ENCODE results near the gene LRRC34. TPM values are rescaled to one million over a fixed set of nuclear protein-coding genes. Genes with fewer than 3 reads are reported as not detected.
A peak's percentile ranks its signal among the peaks of the same experiment; 100 is the strongest.

LRRC34 gene
- total RNA-seq, 2 donors from 2014 or later: 3.4 TPM; not detected in 1

- Histone ChIP-seq H3K4me1 (peaks cover 26% of the 10 kb centered on the region), H3K27ac (peak within 1 kb of the TSS; percentile 97 to 100 (median 99)), H3K36me3 (replicated peaks in 1 of 2; ENCODE audit: insufficient read depth in 1 of 2, low read depth in 2 of 2) (no peaks in the 10 kb centered on the region), H3K27me3 (no peaks in the 10 kb centered on the region), H3K9me3 (no peaks in the 10 kb centered on the region), H3K4me3 (peak within 1 kb of the TSS; percentile 72 to 85)
- ATAC-seq (peak; percentile 88), DNase-seq (peak; percentile 91 to 93 (median 92))
- intact Hi-C loops (cut with DNase I): no loop called here
- 0% methylated on average over 17 to 59 of the region's 61 CpGs for WGBS, 2 donors
- no peak for TF ChIP-seq CTCF (IDR thresholded peaks at IDR 0.05)
- TF ChIP-seq POLR2A (IDR thresholded peaks at IDR 0.05): peak; percentile 97 to 99 (median 99)
Observed at GRCh38 chr3:169772897-169773816, 39.5 kb downstream of the LRRC34 start, which contains the start of gene MYNN. TSS of gene MYNN (plus strand) at chr3:169773396. CDS start at chr3:169774296, 900 bp downstream.

- Histone ChIP-seq H3K36me3 (replicated peaks in 1 of 2; ENCODE audit: insufficient read depth in 1 of 2, low read depth in 2 of 2) (no peaks in the 10 kb centered on the region), H3K4me1 (peaks cover 26% of the 10 kb centered on the region), H3K27ac (peak overlapping the region; percentile 97 to 100 (median 99)), H3K27me3 (no peaks in the 10 kb centered on the region), H3K4me3 (peak overlapping the region; percentile 72 to 85), H3K9me3 (no peaks in the 10 kb centered on the region)
- DNase-seq: peak; percentile 76 to 88 (median 83)
- ATAC-seq: peak; percentile 66
- TF ChIP-seq CTCF (IDR thresholded peaks at IDR 0.05) (no peak), POLR2A (IDR thresholded peaks at IDR 0.05) (no peak)
- intact Hi-C loops (cut with DNase I): no loop called here
- WGBS, 2 donors: 0% methylated on average over 15 of the region's 15 CpGs
Observed at GRCh38 chr3:169772305-169772896, 40.3 kb downstream of the LRRC34 start.

GRCh38 chr3:169771497-169772304 lies 41.0 kb downstream of the LRRC34 start:
- H3K4me1 ChIP-seq: peaks cover 26% of the 10 kb centered on the region
- H3K4me3 ChIP-seq: peak overlapping the region; percentile 62 to 72
- 1% methylated on average over 27 of the region's 27 CpGs for WGBS, 2 donors
- no peaks in the 10 kb centered on the region for H3K27me3 ChIP-seq
- peak overlapping the region in 3 of 4 donors; percentile 97 to 100 (median 100) for H3K27ac ChIP-seq
- peak; percentile 64 to 77 (median 68) for DNase-seq
- TF ChIP-seq POLR2A (IDR thresholded peaks at IDR 0.05) (no peak), CTCF (IDR thresholded peaks at IDR 0.05) (no peak)
- H3K9me3 ChIP-seq: no peaks in the 10 kb centered on the region
- ATAC-seq: peak; percentile 49
- no peaks in the 10 kb centered on the region for H3K36me3 ChIP-seq (replicated peaks in 1 of 2; ENCODE audit: insufficient read depth in 1 of 2, low read depth in 2 of 2)
- intact Hi-C loops (cut with DNase I): no loop called here

- DNase-seq (peak; percentile 59 to 65 (median 60)), ATAC-seq (peak; percentile 6)
- Histone ChIP-seq H3K27me3 (no peaks in the 10 kb centered on the region), H3K36me3 (replicated peaks in 1 of 2; ENCODE audit: insufficient read depth in 1 of 2, low read depth in 2 of 2) (no peaks in the 10 kb centered on the region), H3K4me1 (peaks cover 8% of the 10 kb centered on the region), H3K9me3 (peaks cover 0 to 6% (median 0%) of the 10 kb centered on the region in 3 donors), H3K4me3 (peak within 1 kb of the TSS in 1 of 2 donors; percentile 1), H3K27ac (peak within 1 kb of the TSS; percentile 60 to 83 (median 78))
- WGBS, 2 donors: 2 to 3% methylated on average over 18 to 46 of the region's 51 CpGs
- TF ChIP-seq CTCF (IDR thresholded peaks at IDR 0.05) (no peak), POLR2A (IDR thresholded peaks at IDR 0.05) (peak in 2 of 3 donors; percentile 57 to 73)
- intact Hi-C loops (cut with DNase I): no loop called here
Observed at GRCh38 chr3:169769287-169770181, 43.2 kb downstream of the LRRC34 start, which contains the start of gene ACTRT3. TSS of gene ACTRT3 (minus strand) at chr3:169769561. CDS start at chr3:169769520, 41 bp downstream.

Data from body of pancreas (tissue), 4 donors.